ENCODE results near the gene IGF2BP3.

IGF2BP3 gene

GRCh38 chr7:23471106-23471859, 992 bp upstream of the IGF2BP3 start:
- ATAC-seq: no peak

GRCh38 chr7:23469961-23470250, 385 bp downstream of the IGF2BP3 start:
- ATAC-seq: no peak

- peak; percentile 23 to 37 for ATAC-seq
Observed at GRCh38 chr7:23469150-23469960, 936 bp downstream of the IGF2BP3 start.

GRCh38 chr7:23468526-23469149, 1.7 kb downstream of the IGF2BP3 start:
- ATAC-seq: peak in 1 of 2 donors; percentile 16

GRCh38 chr7:23467806-23468525, 2.3 kb downstream of the IGF2BP3 start:
- no peak for ATAC-seq

- ATAC-seq: no peak
Observed at GRCh38 chr7:23467291-23467805, 2.9 kb downstream of the IGF2BP3 start.

- peak in 1 of 2 donors; percentile 63 for ATAC-seq
Observed at GRCh38 chr7:23462846-23463245, 7.4 kb downstream of the IGF2BP3 start.

GRCh38 chr7:23458044-23458443, 12.2 kb downstream of the IGF2BP3 start:
- no peak for ATAC-seq

GRCh38 chr7:23456093-23456492, 14.2 kb downstream of the IGF2BP3 start:
- ATAC-seq: no peak

GRCh38 chr7:23454881-23455526, 15.3 kb downstream of the IGF2BP3 start:
- no peak for ATAC-seq

GRCh38 chr7:23450518-23450917, 19.8 kb downstream of the IGF2BP3 start:
- no peak for ATAC-seq

GRCh38 chr7:23449941-23450340, 20.4 kb downstream of the IGF2BP3 start:
- ATAC-seq: no peak

- ATAC-seq: peak; percentile 64 to 86
Observed at GRCh38 chr7:23445326-23445725, 25.0 kb downstream of the IGF2BP3 start.

GRCh38 chr7:23443974-23444373, 26.3 kb downstream of the IGF2BP3 start:
- ATAC-seq: no peak

GRCh38 chr7:23438171-23438570, 32.1 kb downstream of the IGF2BP3 start:
- no peak for ATAC-seq

GRCh38 chr7:23434147-23434917, 36.0 kb downstream of the IGF2BP3 start:
- ATAC-seq: no peak

- ATAC-seq: no peak
Observed at GRCh38 chr7:23431702-23432199, 38.5 kb downstream of the IGF2BP3 start.

- no peak for ATAC-seq
Observed at GRCh38 chr7:23430893-23431259, 39.4 kb downstream of the IGF2BP3 start.

- ATAC-seq: no peak
Observed at GRCh38 chr7:23426876-23427275, 43.4 kb downstream of the IGF2BP3 start.

- no peak for ATAC-seq
Observed at GRCh38 chr7:23422909-23423308, 47.4 kb downstream of the IGF2BP3 start.

GRCh38 chr7:23422384-23422783, 47.9 kb downstream of the IGF2BP3 start:
- no peak for ATAC-seq

All from activated CD4-positive, CD25-positive, alpha-beta regulatory T cell treated with anti-CD3 and anti-CD28 coated beads, Interleukin-2, amount 50 U/mL, for 24 hours (primary cell).